ENCODE results near the gene PRAC2.

- no peak for TF ChIP-seq MYC (IDR thresholded peaks at IDR 0.05; ENCODE audit: low read depth, low read length)
- TF ChIP-seq MAX (IDR thresholded peaks at IDR 0.05; ENCODE audit: low read depth, low read length), result no peak
These were observed 33.9 kb downstream of the PRAC2 start for GRCh38 chr17:48756830-48757251.
